HG02884 (cell line): Measurements from ENCODE around the gene PGAP2.
A peak's percentile ranks its signal among the peaks of the same experiment; 100 is the strongest.
"Not testable (repeated sequence)": the region's sequence is repeated elsewhere in the genome, so short reads cannot be mapped to it uniquely, and the experiment has no call there.

Experiments
- ATAC-seq: cut with Tn5 transposase; IDR thresholded peaks from one replicate; pipeline ENCODE4 v1.9.1; 2021; ENCODE audit warnings: mild to moderate bottlenecking, moderate library complexity; ENCODE audit not compliant: unreplicated experiment

Gene PGAP2

GRCh38 chr11:3803726-3804495, 4.4 kb upstream of the PGAP2 start:
- ATAC-seq, result no peak

GRCh38 chr11:3808861-3809623, 682 bp downstream of the PGAP2 start:
- peak; percentile 76 for ATAC-seq

- no peak for ATAC-seq
Measured at GRCh38 chr11:3809624-3809928, 1.2 kb downstream of the PGAP2 start.

DNA sequence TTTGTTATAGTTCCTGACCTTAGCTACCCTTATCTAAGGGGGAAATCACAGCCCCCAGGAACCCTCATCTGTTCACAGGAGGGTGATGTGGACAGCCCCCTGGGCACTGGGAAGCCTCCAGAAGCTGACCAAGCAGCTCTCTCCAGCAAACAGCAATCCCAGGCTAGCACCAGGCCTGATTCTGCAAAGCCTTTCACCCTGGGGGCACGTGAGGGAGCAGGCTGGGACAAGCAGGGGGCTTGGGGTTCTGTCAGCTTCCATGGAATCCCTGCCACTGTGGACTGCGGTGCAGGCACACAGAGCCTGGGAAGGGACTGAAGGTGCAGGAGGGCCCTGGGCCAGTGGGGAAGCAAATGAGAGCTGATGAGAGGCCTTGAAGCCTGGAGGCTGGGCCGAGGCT, 2.1 kb downstream of the PGAP2 start:
- no peak for ATAC-seq

DNA sequence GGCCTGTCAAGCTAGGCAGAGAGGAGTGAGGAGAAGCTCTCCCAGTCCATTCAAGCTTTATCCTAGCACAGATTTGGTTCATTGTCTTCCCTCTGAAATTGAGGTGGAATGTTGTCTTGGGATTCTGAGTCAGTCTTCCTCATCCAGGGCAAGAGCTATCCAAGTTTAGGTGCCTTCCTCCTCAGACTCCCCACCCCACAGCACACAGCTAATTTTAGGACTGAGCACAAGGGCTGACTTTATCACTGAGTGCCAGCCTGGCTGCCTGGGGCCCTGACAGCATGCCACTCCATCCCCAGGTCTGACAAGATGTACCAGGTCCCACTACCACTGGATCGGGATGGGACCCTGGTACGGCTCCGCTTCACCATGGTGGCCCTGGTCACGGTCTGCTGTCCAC, 2.6 kb downstream of the PGAP2 start:
- no peak for ATAC-seq

DNA sequence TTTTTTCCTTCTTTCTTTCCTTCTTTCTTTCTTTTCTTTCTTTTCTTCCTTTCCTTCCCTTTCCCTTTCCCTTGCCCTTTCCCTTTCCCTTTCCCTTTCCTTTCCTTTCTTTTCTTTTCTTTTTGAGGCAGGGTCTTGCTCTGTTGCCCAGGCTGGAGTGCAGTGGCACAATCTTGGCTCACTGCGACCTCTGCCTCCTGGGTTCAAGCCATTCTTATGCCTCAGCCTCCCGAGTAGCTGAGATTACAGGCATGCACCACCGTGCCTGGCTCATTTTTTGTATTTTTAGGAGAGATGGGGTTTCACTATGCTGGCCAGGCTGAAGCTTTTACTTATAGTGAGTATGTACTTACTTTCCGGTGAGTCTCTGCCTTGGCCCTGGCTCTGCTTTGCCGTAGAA, 6.5 kb downstream of the PGAP2 start:
- ATAC-seq, result not testable (repeated sequence)

- ATAC-seq, result no peak
Measured at GRCh38 chr11:3815845-3816244, 7.5 kb downstream of the PGAP2 start.

GRCh38 chr11:3816673-3817072, 8.3 kb downstream of the PGAP2 start:
- ATAC-seq, result no peak

GRCh38 chr11:3817181-3817800, 8.9 kb downstream of the PGAP2 start:
- ATAC-seq, result no peak

- no peak for ATAC-seq
Measured at GRCh38 chr11:3820971-3821370, 12.6 kb downstream of the PGAP2 start.

- no peak for ATAC-seq
Measured at GRCh38 chr11:3822312-3822711, 14.0 kb downstream of the PGAP2 start.

- ATAC-seq, result no peak
Measured at GRCh38 chr11:3823303-3823702, 14.9 kb downstream of the PGAP2 start.

DNA sequence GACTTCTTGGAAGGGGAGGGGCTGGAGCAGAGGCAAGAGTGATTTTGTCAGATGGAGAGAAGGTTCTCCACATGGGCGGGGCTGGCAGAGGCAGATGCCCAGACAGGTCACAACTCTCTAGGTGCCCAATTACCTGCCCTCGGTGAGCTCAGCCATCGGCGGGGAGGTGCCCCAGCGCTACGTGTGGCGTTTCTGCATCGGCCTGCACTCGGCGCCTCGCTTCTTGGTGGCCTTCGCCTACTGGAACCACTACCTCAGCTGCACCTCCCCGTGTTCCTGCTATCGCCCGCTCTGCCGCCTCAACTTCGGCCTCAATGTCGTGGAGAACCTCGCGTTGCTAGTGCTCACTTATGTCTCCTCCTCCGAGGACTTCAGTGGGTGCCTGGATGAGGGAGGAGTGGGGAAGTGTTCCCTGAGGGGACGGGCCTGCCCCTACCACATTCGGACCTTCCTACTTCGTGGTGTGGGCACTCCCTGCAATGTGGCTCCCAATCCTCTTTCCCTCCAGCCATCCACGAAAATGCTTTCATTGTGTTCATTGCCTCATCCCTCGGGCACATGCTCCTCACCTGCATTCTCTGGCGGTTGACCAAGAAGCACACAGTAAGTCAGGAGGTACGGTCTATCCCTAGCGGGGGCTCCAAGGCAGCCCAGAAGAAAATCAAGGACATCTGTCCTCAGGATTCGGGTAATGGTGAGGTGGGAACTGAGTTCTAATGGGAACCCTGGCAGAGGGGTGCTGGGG, 15.6 kb downstream of the PGAP2 start:
- ATAC-seq, result no peak

- peak; percentile 90 for ATAC-seq
Measured at GRCh38 chr11:3824714-3825472, 16.5 kb downstream of the PGAP2 start.

DNA sequence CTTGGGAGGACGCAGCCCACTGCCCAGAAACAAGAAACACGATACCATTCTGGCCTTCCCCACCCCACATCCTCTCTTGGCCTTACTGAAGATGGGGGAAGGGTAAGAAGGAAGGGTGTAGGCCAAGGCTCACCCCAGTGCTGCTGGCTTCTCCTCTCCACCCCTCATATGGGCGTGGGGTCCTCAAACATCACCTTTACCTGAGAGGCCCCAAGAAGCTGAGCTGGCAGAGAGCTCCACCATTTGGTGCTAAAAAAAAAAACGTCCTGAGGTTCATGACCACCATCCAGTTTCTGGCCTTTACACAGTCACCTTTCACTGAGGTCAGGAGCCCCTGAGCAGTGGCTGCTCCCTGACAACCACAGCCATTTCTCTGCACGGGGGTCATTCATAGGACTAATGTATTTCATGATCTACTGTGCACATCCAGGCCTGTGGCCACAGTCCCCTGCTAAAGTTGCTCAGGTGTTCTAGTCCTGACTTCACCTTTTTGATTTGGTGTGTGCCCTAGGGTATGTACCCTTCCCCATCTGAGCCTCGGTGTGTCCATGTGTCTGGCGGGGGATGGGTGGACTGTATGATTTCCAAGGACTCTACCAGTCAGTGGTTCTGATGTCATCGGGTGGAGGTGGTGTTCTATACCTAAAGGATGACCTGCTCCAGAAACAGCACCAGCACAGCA, 17.3 kb downstream of the PGAP2 start:
- ATAC-seq, result no peak

DNA sequence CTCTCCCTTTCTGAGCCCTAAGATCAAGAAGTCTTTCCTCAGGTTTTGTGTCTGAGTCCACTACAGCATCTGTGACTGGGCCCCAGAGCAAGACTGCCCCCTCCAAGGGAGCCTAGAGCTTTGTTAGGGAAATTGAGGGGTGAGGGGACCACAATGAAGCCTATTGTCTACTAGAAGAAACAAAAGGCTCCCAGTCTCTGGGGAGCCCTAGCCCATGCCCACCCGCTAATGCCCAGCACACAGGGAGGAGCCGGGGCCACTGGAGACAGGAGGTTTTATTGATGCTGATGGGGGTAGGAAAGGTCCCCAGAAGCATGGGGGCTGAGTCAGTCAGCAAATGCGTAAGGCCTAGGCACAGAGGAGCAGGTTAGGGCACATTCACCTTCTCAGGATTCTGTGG, 18.4 kb downstream of the PGAP2 start:
- no peak for ATAC-seq

- ATAC-seq, result no peak
Measured at GRCh38 chr11:3827434-3828186, 19.2 kb downstream of the PGAP2 start.

- no peak for ATAC-seq
Measured at GRCh38 chr11:3830088-3830487, 21.7 kb downstream of the PGAP2 start.

DNA sequence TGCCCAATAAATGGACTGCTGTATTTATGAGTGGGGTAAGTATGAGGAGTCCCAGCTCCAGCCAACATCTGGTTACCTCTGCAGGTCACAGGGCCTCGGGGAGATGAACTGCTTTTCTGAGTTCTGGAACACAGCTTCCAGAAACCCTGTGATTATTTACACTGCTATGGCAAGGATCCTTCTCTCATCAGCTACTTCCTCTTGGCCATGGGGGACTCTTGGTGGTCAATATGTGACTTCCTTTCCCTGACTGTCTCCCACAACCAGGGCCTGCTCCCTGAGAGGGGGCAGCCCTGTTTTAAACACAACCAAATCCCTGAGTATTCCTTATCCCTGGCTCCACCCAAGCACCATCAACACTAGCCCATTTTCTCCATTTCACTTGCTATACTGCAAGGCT, 22.4 kb downstream of the PGAP2 start:
- no peak for ATAC-seq
